Calu3 (cell line): ENCODE data around the gene CHMP2B. TPM values are rescaled to one million over a fixed set of nuclear protein-coding genes. Genes with fewer than 3 reads are reported as not detected.

Experiments used
- BruUV-seq: library from RNA; stranded (reverse); fragments of 400-500 nt; replicated peaks from 2 replicates; lab custom pipeline; 2021; lab: Mats Ljungman, UMichigan
- CTCF ChIA-PET: fragments of 300-600 bp; sonication (Branson Sonifier 250); formaldehyde crosslinking; loops from one replicate; lab custom pipeline; 2022; ENCODE audit warnings: antibody characterized with exemption; lab: Charles Lee
- DNase-seq: peaks from one replicate; pipeline ENCODE4 v3.0.0; 2022
- H3K27ac Mint-ChIP-seq: one replicate; pipeline ENCODE4 v1.8.0; 2022; ENCODE audit warnings: mixed read lengths; ENCODE audit not compliant: unreplicated experiment
- H3K27me3 Mint-ChIP-seq: one replicate; pipeline ENCODE4 v1.8.0; 2022; ENCODE audit warnings: mixed read lengths; ENCODE audit not compliant: unreplicated experiment
- H3K36me3 Mint-ChIP-seq: one replicate; pipeline ENCODE4 v1.8.0; 2022; ENCODE audit warnings: mild to moderate bottlenecking, moderate library complexity, mixed read lengths; ENCODE audit not compliant: insufficient read depth, unreplicated experiment
- H3K4me1 Mint-ChIP-seq: one replicate; pipeline ENCODE4 v1.8.0; 2022; ENCODE audit warnings: mild to moderate bottlenecking, low read depth, mixed read lengths; ENCODE audit not compliant: unreplicated experiment
- H3K4me3 Mint-ChIP-seq: one replicate; pipeline ENCODE4 v1.8.0; 2022; ENCODE audit warnings: mild to moderate bottlenecking, low read depth, moderate library complexity, mixed read lengths; ENCODE audit not compliant: unreplicated experiment
- H3K9me3 Mint-ChIP-seq: one replicate; pipeline ENCODE4 v1.8.0; 2022; ENCODE audit warnings: low read depth, mixed read lengths; ENCODE audit not compliant: unreplicated experiment
- intact Hi-C: fragments of 100-400 bp; cut with micrococcal nuclease; formaldehyde crosslinking; loops from one replicate; pipeline ENCODE4 v1.10.0; 2022; ENCODE audit not compliant: unreplicated experiment
- total RNA-seq: library from RNA; stranded (reverse); gene quantifications from 2 replicates; pipeline ENCODE4 v1.2.3, GENCODE V29; 2022
- TF ChIP-seq, protein P1 (sequence below): fragments of 200-600 bp; IDR thresholded peaks from one replicate; pipeline ENCODE4 v1.8.0; 2022; ENCODE audit warnings: antibody characterized with exemption; ENCODE audit not compliant: unreplicated experiment

Gene CHMP2B
- total RNA-seq, 1 experiment from 2014 or later, result 58.8 TPM

DNA sequence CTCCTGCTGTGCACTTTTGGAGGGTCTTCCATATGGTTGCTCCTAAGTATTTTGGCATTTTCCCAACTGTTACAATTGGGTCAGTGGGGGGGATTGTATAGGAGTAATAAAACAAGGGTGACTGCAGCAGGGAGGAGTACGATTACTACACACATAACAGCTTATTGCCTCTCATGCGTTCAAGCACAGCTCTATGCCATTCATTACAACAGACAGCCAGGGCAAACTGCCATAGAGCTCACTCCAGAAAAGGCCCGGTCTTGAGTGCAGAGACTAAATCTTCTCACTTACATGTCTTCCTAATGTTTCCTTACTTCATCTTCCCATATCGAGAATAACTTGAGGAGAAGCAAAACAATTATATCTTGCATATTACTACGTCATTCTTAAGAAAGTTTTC is 1.4 kb upstream of the CHMP2B start:
- Mint-ChIP-seq H3K9me3 (peaks cover 3% of the 10 kb centered on the region), H3K4me3 (no peak overlapping the region), H3K36me3 (peaks cover 31% of the 10 kb centered on the region), H3K4me1 (peaks cover 5% of the 10 kb centered on the region), H3K27me3 (no peaks in the 10 kb centered on the region), H3K27ac (no peak overlapping the region)
- no peak for DNase-seq
- intact Hi-C loops, result loop anchor here (2.0 to 5.0 kb wide), 2 partner anchors 19 to 138 kb away; no protein-coding TSS in a partner anchor
- TF ChIP-seq, protein P1, sequence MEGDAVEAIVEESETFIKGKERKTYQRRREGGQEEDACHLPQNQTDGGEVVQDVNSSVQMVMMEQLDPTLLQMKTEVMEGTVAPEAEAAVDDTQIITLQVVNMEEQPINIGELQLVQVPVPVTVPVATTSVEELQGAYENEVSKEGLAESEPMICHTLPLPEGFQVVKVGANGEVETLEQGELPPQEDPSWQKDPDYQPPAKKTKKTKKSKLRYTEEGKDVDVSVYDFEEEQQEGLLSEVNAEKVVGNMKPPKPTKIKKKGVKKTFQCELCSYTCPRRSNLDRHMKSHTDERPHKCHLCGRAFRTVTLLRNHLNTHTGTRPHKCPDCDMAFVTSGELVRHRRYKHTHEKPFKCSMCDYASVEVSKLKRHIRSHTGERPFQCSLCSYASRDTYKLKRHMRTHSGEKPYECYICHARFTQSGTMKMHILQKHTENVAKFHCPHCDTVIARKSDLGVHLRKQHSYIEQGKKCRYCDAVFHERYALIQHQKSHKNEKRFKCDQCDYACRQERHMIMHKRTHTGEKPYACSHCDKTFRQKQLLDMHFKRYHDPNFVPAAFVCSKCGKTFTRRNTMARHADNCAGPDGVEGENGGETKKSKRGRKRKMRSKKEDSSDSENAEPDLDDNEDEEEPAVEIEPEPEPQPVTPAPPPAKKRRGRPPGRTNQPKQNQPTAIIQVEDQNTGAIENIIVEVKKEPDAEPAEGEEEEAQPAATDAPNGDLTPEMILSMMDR, result no peak
- CTCF ChIA-PET, result no interaction called here
- no TSS peak for BruUV-seq

DNA sequence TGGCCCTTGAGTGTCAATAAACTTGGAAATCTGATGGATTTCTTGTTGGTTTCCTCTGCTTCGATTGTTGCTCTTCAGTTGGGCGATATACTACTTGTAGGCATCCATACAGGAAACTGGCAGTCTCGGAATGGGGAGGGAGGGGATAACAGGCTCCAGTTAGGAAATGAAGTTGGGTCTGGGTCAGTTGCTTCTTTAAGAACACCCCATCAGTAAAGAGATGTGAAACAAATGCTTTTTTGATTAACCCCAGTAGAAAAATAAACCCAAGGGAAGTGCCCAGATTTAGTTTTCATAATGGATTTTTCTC is 681 bp downstream of the CHMP2B start:
- Mint-ChIP-seq H3K36me3 (peaks cover 37% of the 10 kb centered on the region), H3K9me3 (peaks cover 7% of the 10 kb centered on the region), H3K27ac (peak overlapping the region; percentile 92), H3K4me3 (peak overlapping the region; percentile 96), H3K27me3 (no peaks in the 10 kb centered on the region), H3K4me1 (peaks cover 22% of the 10 kb centered on the region)
- TF ChIP-seq, protein P1, result no peak
- CTCF ChIA-PET, result no interaction called here
- DNase-seq, result no peak
- BruUV-seq, result no TSS peak
- intact Hi-C loops, result loop anchor here (2.0 to 5.0 kb wide), 2 partner anchors 21 to 140 kb away; no protein-coding TSS in a partner anchor

DNA sequence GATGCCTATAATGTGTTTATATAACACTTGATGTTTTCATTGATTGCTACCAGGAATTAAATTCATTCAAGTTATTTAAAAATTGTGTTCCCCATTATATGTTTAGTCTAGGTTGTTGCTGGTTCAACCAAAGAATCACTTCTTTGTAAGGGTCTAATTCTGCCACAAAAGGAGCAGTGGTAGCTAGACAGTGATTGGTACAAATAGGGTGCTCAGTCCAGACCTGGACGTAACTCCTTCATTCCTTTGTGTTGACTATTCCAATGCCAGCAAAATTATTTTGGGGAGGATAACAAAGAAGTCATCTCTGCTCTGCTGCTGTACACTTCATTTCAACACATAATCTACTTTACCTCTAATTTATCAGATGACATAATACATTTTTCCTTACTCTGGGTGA is 1.2 kb downstream of the CHMP2B start:
- H3K27ac Mint-ChIP-seq, result peak overlapping the region; percentile 92
- intact Hi-C loops, result loop anchor here (5.0 kb wide), 1 partner anchor 141 kb away; no protein-coding TSS in a partner anchor
- BruUV-seq, result TSS peak; percentile 37

DNA sequence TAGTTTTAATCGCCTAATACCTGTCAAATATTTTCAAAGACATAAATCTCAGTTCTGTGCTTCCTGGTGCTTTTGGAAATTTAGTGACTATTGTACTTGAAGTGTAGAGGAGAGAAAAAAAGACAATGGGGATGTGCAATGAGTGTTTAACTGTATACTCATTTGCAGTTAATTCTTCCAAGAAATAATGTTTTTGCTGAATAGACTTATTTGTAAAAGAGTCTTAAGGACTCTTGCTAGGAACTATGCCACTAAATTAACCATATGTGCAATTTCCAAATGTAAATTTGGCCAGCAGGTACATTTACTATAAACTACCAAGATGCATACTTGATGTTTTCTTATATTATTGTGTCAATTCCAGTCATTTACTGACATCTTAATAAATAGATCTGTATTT is 2.0 kb downstream of the CHMP2B start:
- Mint-ChIP-seq H3K27ac (peak overlapping the region; percentile 92), H3K4me3 (peak overlapping the region; percentile 96), H3K27me3 (no peaks in the 10 kb centered on the region), H3K36me3 (peaks cover 42% of the 10 kb centered on the region), H3K9me3 (peaks cover 4% of the 10 kb centered on the region), H3K4me1 (peaks cover 29% of the 10 kb centered on the region)
- TF ChIP-seq, protein P1, result no peak
- BruUV-seq, result no TSS peak
- intact Hi-C loops, result loop anchor here (5.0 kb wide), 1 partner anchor 142 kb away; no protein-coding TSS in a partner anchor
- DNase-seq, result no peak
- CTCF ChIA-PET, result no interaction called here

More for the DNA sequence above, 1.2 kb downstream of the CHMP2B start:
- H3K4me1 Mint-ChIP-seq, result peaks cover 27% of the 10 kb centered on the region
- CTCF ChIA-PET, result no interaction called here
- peak overlapping the region; percentile 96 for H3K4me3 Mint-ChIP-seq
- H3K9me3 Mint-ChIP-seq, result peaks cover 4% of the 10 kb centered on the region
- DNase-seq, result no peak
- TF ChIP-seq, protein P1, result no peak
- H3K36me3 Mint-ChIP-seq, result peaks cover 42% of the 10 kb centered on the region
- H3K27me3 Mint-ChIP-seq, result no peaks in the 10 kb centered on the region
